ENCODE data around the gene TGIF1.

DNA sequence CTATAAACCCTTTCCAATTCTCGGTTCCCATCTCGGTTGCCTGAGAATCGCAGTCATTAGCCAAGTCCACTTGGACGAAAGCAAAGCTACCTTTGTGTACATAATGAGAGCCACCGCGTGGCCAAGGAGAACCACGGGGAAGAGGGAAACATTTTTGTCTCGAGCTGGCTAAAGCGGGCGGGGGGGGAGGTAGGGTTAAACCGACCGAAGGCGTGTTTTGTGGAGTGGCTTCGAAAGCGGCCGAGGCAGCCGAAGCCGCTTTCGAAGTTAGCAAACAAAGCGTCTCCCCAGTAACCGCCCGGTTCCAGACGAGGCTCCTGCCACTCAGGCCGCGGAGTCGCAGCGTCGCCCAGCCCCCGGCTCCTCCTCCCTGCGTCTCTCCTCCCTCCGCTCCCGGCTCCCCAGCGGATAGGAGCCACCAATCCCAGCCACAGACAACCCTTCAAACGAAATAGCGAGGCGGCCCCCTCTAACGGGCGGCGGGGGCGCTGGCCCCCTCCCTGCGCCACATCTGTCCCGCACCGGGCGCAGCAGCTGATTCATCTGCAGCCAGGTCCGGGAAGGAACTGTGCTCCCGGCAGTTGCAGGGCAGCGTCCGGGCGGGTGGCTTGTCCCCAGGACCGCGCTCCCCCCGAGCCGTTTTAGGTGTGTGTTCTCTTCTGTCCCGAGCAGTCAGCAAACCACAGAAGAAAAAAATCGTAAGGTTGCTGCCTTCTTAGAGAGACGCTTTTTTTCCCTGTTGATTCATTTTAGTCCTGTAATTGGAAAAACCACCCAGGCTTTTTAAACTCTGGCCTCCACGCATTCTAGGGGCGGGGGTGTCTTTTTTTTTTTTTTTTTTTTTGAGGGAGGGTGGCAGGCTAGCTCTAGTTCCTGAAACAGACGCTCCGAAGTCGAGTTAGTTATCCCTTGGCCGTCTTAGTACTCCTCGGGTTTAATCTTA is 1.8 kb upstream of the TGIF1 start:
- TF ChIP-seq, protein P1, sequence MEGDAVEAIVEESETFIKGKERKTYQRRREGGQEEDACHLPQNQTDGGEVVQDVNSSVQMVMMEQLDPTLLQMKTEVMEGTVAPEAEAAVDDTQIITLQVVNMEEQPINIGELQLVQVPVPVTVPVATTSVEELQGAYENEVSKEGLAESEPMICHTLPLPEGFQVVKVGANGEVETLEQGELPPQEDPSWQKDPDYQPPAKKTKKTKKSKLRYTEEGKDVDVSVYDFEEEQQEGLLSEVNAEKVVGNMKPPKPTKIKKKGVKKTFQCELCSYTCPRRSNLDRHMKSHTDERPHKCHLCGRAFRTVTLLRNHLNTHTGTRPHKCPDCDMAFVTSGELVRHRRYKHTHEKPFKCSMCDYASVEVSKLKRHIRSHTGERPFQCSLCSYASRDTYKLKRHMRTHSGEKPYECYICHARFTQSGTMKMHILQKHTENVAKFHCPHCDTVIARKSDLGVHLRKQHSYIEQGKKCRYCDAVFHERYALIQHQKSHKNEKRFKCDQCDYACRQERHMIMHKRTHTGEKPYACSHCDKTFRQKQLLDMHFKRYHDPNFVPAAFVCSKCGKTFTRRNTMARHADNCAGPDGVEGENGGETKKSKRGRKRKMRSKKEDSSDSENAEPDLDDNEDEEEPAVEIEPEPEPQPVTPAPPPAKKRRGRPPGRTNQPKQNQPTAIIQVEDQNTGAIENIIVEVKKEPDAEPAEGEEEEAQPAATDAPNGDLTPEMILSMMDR (IDR thresholded peaks at IDR 0.05), result peak in 1 of 6 experiments; percentile 12
- peak in 3 of 4 donors; percentile 79 to 95 (median 92) for TF ChIP-seq POLR2A (IDR thresholded peaks at IDR 0.05)
